GM21825 (cell line): ENCODE measurements around the gene C2CD5.
A peak's percentile ranks its signal among the peaks of the same experiment; 100 is the strongest.

Experiments used
- ATAC-seq: cut with Tn5 transposase; IDR thresholded peaks from one replicate; pipeline ENCODE4 v1.9.1; 2021; ENCODE audit warnings: mild to moderate bottlenecking, moderate library complexity; ENCODE audit not compliant: unreplicated experiment

C2CD5 gene

DNA sequence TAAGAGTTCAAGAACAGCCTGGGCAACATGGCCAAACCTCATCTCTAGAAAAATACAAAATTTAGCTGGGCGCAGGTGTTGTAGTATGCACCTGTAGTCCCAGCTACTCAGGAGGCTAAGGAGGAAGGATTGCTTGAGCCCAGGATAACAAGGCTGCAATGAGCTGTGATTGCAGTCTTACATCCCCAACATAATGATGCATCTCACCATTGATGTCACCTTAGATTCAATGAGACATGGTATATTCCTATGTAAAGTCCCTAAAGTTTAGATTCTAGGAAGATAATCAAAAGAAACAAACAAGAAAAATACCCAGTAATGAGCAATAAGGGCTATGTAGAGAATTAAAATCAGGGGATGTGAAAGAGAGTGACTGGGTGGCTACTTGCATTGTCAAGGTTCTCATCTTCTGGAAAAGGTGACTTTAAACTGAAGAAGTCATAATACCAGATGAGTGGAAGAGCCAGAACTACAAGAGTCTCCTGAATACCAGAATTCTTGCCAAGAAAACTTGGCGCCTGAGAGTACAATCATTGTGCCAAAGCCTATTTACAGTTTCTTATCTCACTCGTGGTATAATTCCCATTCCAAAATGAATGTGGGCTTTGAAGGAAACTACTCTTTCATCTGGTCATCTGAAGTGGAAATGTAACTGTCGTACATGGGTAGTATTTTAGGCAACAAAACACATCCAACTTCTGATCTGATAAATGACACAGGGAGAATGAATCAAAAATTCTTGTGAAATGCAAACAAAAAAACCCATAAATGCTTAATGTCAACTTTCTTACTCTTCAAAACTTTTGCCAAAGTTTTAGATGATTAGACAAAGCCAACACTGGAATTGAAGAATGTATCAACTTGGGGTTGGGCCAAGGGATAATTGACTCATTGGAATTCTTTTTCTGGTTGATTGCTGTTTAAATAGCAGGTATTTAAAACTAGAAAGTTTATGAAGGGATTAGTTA lies 128.7 kb downstream of the C2CD5 start:
- ATAC-seq = no peak

DNA sequence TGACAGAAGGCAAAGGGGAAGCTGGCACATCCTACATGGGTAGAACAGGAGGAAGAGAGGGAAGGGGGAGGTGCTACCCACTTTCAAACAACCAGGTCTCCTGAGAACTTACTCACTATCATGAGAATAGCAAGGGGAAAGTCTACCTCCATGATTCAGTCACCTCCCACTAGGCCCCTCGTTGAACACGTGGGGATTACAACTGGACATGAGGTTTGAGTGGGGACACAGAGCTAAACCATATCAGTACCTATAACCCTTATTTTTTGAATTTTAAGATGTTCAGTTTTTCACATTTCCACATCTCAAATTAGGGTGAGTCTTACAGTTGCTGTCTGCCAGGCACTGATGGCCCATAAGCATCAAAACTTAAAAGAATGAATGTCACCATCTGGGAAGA lies 129.6 kb downstream of the C2CD5 start:
- ATAC-seq = no peak

DNA sequence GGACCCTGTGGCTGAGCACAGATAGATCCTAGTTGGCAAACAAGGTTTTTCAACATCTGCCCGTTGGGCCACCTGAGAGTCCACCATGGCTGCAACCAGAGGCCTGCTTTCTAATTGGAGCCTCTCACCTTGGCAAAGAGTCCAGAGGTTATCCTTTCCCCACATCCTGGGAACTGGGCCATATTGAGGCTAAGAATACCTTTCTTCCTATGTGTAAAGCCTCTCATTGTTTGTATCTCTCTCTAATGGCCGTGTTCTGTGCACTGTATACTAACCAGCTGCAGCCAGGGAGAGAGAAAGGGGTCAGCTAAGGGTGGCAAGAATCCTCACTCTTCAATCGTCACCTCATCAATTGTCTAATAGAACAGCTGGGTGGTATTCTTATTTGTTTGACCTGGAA lies 130.8 kb downstream of the C2CD5 start:
- no peak for ATAC-seq

DNA sequence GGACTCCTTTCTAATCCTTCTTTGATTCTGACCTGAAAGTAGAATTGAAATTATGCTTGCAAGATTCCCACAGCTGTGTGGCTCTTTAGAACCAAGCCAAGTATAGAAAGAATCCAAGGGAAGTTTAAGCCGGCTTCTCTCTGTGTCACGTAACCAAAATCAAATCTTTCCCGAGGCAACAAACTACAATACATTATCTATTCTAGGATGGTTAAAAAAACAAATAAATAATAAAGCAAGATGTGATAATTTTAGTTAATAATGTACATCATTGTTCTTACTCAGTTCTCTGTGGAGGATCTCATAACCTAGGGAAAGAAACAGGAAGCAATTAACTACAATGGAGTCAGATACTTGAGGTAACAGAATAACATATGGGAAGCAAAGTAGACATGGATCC lies 131.8 kb downstream of the C2CD5 start:
- no peak for ATAC-seq

DNA sequence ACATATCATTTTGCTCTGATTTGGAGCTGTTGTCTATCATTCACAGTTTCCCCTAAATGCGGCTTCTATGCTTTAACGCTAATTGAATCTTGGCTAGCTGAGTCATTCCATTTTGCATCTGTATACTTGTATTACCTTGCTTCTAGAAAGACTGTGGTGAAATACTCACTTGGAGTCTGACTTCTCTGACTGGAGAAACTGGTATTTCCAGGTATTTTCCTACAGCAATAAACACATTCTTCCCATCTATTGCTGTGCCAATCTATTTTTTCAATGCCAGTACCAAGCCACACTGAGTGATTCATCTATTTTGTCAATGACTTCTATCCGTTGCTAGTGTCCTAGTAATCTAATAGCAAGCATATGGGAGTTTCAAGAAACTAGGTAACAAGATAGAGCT lies 133.9 kb downstream of the C2CD5 start:
- no peak for ATAC-seq

DNA sequence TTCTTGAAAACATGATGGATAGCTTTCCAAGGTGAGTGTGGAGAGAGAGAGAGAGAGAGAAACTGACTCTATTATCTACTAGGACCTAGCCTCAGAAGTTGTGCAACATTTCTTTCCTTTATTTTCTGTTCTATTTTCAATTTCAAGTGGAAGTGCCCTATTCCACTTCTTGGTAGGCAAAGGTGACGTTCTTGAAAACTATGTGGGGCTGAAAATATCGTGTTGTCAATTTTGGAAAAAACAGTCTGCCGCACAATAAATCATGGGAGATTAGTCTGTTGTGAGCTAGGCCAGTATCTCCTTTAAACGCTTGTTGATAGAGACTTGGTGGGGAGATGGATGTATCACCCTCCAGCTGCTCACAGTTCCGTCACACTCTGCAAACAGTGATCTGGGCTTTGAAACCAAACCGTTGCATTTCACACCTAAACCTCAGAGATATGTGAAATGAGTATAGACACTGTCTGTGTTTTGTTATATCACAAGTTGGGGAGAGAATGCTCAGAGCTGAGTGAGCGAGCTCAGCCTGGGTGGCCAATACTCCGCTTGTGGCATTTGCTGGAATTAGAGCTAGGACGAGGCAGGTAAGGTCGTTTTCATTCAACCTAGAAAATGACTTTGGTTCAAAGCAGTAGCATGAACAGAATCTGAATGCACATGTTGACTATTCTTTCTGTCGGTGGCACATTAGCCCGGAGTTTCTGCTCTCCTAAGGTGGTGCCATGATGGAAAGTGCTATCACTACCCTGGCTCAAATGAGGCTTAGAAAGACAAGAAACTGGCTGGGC lies 134.8 kb downstream of the C2CD5 start:
- peak; percentile 89 for ATAC-seq

DNA sequence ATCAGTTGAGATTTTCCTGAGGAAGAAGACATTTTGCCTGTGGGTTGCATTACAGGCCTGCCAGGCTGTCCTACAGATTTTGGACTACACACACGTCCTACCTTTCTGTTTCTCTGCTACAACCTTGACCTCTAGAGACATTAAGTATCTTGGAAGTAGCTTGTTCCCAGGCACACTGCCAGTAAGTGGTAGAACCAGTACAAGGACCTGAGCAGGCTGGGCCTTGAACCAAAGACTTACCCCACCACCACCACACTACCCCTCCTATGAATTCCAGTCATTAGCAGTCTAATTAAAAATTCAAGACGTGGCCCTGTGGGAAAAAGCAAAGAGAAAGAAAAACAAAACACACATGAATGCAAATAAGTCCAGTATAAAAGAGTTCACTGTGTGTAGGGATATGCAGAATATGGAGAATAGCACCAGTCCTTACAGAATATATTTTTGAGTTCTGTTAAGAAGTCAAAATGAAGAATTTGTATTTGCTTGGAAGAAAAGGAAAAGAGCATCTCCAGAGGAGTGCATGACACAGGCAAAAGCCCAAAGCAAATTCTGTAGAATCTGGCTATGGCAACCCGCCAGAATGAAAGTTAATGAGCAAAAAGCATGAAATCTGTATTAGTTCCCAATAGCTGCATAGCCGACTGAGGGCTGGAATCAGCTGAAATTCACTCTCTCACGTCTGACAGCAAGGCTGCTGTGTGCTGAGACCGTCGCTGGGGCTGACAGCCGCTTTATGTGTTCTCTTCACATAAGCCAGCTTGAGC lies 135.5 kb downstream of the C2CD5 start:
- no peak for ATAC-seq

DNA sequence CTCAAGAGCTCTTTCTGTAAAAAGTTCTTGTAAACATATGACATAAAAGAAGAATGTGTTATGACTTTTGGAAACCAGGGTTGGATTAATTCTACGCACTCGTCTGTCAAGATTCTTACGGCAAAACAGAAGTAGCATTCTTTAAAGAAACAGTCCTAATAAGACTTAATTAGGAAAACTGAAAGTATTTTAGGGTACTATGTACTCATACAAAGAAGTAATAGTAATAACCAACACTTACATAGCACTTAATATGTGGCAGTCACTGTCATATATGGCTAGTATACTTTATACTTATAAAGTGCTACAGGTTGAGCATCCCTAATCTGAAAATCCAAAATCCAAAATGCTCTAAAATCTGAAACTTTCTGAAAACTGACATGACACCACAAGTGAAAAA lies 136.9 kb downstream of the C2CD5 start:
- no peak for ATAC-seq

DNA sequence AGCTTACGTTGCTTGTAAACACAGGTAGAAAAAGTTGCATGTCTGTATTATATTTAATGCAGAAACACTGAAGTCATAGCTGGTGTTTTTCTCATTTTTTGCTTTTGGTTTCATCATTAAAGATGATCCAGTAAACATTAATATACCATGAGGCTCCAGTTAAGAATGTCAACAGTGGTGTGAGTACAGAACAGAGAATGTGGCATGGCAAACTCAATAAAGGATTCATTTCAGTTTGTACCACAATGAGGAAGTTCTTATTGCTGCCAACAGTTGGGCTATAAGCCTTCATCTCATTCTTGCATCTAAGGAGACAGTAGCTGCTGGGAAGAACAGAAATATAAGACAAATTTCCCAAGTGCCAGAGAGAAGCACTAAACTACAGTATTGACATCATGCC lies 137.7 kb downstream of the C2CD5 start:
- peak; percentile 51 for ATAC-seq

DNA sequence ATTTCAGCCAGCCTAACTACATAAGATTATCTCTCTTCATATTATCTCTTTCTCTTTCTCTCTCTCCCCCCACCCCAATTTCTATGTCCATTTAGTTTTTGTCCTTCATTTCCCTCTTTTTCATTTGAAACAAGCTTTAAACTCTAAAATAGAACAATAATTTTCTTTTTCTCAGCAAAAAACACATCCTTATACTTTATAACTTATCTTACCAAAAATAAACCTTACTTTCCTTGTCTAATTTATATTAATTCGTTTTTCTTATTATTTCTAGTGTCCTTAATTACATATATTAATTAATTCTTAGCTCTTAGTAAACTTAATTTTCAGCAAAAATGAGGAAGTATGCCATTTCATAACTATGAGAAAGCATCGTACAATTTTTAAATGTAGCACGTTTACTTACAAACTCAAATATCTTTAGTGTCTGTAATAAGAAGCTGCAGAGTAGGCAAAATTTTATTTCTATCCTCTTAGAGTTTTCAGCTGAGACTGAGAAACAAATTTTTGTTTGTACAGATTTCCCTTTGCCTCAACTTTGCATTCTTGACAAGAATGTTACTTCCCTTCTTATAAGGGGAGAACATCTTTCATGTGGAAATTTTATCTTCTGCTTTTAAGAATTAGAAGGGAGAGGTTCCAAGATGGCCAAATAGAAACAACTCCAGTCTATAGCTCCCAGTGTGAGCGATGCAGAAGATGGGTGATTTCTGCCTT lies 144.7 kb downstream of the C2CD5 start:
- no peak for ATAC-seq
